Activated naive CD4-positive, alpha-beta T cell treated with anti-CD3 and anti-CD28 coated beads, Interleukin-2, amount 50 U/mL, for 24 hours (primary cell): ENCODE data around the gene LRRK1.
A peak's percentile ranks its signal among the peaks of the same experiment; 100 is the strongest.

Experiments used
- H3K27ac Mint-ChIP-seq: one replicate; pipeline ENCODE4 v1.8.0; 2021; ENCODE audit warnings: mild to moderate bottlenecking, mixed read lengths
- H3K27me3 Mint-ChIP-seq: one replicate; pipeline ENCODE4 v1.8.0; 2021; ENCODE audit warnings: mixed read lengths
- H3K36me3 Mint-ChIP-seq: one replicate; pipeline ENCODE4 v1.8.0; 2021; ENCODE audit warnings: mixed read lengths
- H3K4me1 Mint-ChIP-seq: one replicate; pipeline ENCODE4 v1.8.0; 2021; ENCODE audit warnings: mixed read lengths
- H3K4me3 Mint-ChIP-seq: one replicate; pipeline ENCODE4 v1.8.0; 2021; ENCODE audit warnings: mild to moderate bottlenecking, mixed read lengths
- H3K9me3 Mint-ChIP-seq: one replicate; pipeline ENCODE4 v1.8.0; 2021; ENCODE audit warnings: mixed read lengths

The LRRK1 gene

DNA sequence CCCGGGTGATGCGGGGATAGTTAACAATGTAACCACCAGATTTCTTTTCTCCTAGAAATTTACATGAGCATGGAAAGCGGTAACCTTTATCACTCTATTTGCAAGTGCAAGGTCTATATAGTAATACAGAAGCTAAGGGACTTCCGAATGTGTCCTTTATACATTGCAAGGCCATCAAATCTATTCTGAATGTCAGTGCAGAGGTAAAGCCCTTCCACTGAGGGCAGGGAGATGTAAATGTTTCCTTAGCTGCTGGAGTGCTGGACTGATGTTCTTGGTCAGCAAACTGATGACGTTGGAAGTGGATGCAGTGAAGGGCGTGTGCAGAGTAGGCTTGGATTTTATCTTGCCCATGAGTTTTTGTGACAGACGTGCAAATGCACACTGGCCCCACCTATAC is 33.3 kb upstream of the LRRK1 start:
- Mint-ChIP-seq H3K9me3 (no peaks in the 10 kb centered on the region), H3K4me3 (no peak overlapping the region), H3K36me3 (no peaks in the 10 kb centered on the region), H3K4me1 (peaks cover 2% of the 10 kb centered on the region), H3K27ac (peak overlapping the region; percentile 17), H3K27me3 (peaks cover 38% of the 10 kb centered on the region)

- Mint-ChIP-seq H3K4me3 (no peak overlapping the region), H3K4me1 (no peaks in the 10 kb centered on the region), H3K27me3 (peaks cover 33% of the 10 kb centered on the region), H3K9me3 (no peaks in the 10 kb centered on the region), H3K27ac (no peak overlapping the region), H3K36me3 (no peaks in the 10 kb centered on the region)
Observed at GRCh38 chr15:100887211-100887913, 31.8 kb upstream of the LRRK1 start.

DNA sequence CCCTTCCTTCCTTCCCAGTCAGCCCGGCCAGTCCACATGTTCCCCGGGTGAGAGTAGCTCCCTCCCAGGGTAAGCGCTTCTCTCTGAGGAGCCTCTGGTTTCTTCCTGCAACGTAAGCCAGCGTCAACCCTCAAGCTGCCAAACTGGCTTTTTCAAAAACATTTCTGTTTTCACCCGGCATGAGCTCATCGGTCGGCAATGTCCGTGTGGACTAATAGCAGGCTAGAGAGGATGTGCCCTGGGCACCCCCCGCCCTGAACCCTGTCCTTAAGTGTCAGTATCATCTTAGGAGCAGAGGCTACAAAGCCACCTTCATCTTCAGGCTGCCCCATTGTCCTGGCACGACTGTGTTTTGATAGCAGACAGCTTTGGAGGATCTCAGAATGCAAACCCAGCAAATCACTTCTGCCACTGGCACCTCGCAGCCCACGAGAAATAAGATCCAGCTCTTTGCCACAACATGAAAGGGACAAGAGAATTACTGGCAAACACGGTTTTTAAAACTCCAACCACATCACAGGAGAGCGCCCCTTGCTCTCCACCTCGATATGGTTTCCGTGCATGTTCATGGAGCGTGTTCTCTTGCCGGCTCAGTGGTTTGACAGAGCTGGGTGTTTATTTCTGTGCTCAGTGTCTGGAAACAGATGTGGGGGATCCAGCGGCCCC is 29.6 kb upstream of the LRRK1 start:
- H3K9me3 Mint-ChIP-seq = no peaks in the 10 kb centered on the region
- no peak overlapping the region for H3K27ac Mint-ChIP-seq
- H3K4me3 Mint-ChIP-seq = no peak overlapping the region
- H3K4me1 Mint-ChIP-seq = no peaks in the 10 kb centered on the region
- H3K36me3 Mint-ChIP-seq = no peaks in the 10 kb centered on the region
- peaks cover 20% of the 10 kb centered on the region for H3K27me3 Mint-ChIP-seq

DNA sequence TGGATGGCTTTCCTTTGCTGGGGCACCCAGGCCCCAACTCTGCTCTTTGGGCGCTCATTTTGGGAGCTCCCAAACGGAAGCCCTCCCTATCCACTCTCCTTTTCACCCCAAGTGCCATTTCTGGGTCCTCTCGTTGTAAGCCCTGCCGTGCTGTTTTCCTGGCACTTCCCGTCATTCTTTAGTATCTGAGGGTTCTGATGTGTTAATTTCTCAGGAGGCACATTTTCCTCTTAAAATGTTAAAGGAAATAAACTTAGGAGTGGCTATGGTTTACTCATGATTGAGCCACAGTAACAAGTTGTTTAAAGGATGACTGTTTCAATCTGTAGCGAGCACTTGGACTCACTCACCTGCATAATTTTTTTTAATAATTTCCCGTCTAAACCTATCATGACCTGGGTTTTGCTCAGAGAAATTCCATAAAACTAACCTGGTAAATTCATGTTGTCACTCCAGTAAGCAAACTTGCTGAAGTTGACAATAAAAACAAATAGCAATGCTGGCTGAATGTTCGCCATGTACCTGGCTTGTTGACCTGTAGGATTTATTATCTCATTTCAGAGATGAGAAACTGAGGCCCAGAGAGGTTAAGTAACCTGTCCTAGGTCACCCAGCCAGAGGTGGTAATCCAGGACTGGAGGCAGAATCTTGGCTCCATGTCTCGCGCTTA is 29.0 kb upstream of the LRRK1 start:
- H3K9me3 Mint-ChIP-seq = no peaks in the 10 kb centered on the region
- no peak overlapping the region for H3K4me3 Mint-ChIP-seq
- no peaks in the 10 kb centered on the region for H3K4me1 Mint-ChIP-seq
- no peak overlapping the region for H3K27ac Mint-ChIP-seq
- peaks cover 18% of the 10 kb centered on the region for H3K27me3 Mint-ChIP-seq
- no peaks in the 10 kb centered on the region for H3K36me3 Mint-ChIP-seq

DNA sequence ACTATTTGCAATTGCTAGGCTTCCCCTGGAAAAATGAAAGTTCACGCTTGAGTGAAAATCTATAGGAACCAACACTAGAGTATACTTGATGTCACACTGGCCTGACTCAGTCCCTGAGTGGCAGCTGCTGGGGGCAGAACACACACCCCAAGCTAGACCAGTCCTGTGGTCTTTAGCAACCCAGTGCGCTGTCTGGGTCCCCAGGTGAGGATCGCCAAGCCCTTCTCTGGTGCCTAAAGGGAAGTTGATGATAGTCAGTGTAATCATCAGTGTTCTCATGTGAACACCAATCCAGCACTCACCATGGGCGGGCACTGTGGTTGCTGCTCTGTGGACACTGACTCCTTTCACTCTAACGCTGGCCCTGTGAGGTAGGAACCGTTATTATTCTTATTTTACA is 28.3 kb upstream of the LRRK1 start:
- H3K4me3 Mint-ChIP-seq = no peak overlapping the region
- peaks cover 13% of the 10 kb centered on the region for H3K27me3 Mint-ChIP-seq
- no peaks in the 10 kb centered on the region for H3K9me3 Mint-ChIP-seq
- H3K36me3 Mint-ChIP-seq = no peaks in the 10 kb centered on the region
- no peaks in the 10 kb centered on the region for H3K4me1 Mint-ChIP-seq
- no peak overlapping the region for H3K27ac Mint-ChIP-seq

DNA sequence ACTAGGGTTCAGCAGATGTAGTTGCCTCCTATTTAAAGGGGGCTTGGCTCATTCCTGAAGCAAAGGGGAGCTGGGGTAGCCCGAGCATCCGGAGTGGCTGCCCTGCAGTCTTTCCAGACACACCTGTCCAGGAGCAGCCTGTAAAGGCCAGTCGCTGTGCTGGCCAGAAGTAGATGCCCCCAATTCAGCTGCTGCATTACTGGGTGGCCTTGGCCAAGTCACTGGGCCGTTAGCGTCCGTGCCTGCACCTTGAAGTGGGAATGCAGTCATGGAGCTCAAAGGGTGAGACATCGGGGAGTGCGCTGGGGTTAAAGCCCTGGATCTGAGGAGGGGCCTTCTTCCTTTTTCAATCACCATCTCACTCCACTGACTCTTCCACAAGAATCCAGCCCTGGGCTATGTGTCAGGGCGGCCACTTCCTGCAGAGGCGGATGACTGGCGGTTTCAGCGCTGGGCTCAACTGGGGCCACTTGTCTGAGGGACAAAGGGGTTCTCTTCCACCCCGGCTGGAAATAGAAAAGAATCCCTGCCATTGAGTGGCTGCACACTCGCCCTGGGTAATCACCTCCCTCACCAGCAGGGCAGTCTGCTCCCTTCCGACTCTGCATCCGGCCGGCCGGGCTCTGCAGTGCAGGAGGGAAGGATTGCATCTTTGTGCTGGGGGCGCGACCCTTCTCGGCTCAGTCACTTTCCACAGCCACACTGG is 27.7 kb upstream of the LRRK1 start:
- Mint-ChIP-seq H3K36me3 (no peaks in the 10 kb centered on the region), H3K4me3 (no peak overlapping the region), H3K27me3 (peaks cover 13% of the 10 kb centered on the region), H3K4me1 (no peaks in the 10 kb centered on the region), H3K27ac (no peak overlapping the region), H3K9me3 (no peaks in the 10 kb centered on the region)

DNA sequence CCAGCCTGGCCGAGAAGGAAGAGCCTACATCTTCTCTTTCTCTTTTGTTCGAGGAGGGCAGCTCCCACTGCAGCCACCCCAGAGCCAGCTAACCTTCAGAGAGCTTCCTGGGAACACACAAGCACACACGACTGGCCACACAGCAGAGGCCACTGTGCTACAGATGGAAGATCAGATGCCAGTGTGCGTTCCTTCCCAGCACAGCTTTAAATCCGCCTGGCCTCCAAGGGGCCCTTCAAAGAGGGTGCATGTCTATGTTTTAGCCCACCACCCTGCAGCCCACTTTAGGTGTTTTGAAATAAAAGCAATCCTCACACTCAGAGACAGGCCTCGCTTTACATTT is 27.2 kb upstream of the LRRK1 start:
- no peak overlapping the region for H3K27ac Mint-ChIP-seq
- no peak overlapping the region for H3K4me3 Mint-ChIP-seq
- no peaks in the 10 kb centered on the region for H3K4me1 Mint-ChIP-seq
- H3K36me3 Mint-ChIP-seq = no peaks in the 10 kb centered on the region
- no peaks in the 10 kb centered on the region for H3K9me3 Mint-ChIP-seq
- H3K27me3 Mint-ChIP-seq = peaks cover 13% of the 10 kb centered on the region

DNA sequence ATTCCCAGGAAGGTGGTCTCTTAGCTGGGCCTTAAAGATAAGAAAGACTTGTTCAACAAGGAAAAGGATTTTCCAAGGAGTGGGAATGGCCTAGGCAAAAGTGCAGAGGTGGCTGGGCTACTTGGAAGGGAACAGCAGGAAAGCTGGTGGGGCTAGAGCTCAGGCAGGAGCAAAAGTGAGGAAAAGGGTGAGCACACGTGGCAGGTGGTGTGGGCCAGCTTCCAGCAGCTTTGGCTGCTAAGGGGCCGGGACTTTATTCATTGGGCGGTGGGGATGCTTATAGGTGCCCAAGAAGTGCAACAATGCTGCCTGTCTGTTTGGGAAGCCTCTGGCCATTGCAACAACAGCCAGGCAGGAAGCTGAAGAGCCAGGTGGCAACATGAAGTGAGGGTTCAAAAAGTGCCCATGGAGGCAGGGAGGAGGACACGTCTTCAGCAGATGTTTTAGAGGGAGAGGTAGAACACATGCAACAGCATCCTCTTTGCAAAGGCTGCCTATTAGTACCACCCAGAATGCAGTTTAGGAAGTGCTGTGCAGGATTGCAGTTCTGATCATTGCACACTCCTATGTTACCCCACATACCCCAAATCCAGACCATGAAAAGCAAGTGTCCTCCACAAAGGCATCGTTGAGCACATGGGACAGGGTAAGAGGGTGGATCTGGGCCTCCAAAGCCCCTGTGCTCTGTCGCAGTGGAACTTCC is 25.7 kb upstream of the LRRK1 start:
- Mint-ChIP-seq H3K9me3 (no peaks in the 10 kb centered on the region), H3K27me3 (peaks cover 13% of the 10 kb centered on the region), H3K27ac (no peak overlapping the region), H3K36me3 (no peaks in the 10 kb centered on the region), H3K4me1 (no peaks in the 10 kb centered on the region), H3K4me3 (no peak overlapping the region)

- Mint-ChIP-seq H3K4me3 (no peak overlapping the region), H3K27ac (no peak overlapping the region), H3K9me3 (no peaks in the 10 kb centered on the region), H3K36me3 (no peaks in the 10 kb centered on the region), H3K4me1 (no peaks in the 10 kb centered on the region), H3K27me3 (peaks cover 15% of the 10 kb centered on the region)
Observed at GRCh38 chr15:100893964-100894295, 25.2 kb upstream of the LRRK1 start.

- Mint-ChIP-seq H3K36me3 (no peaks in the 10 kb centered on the region), H3K27ac (no peak overlapping the region), H3K4me1 (no peaks in the 10 kb centered on the region), H3K4me3 (no peak overlapping the region), H3K27me3 (peaks cover 10% of the 10 kb centered on the region), H3K9me3 (no peaks in the 10 kb centered on the region)
Observed at GRCh38 chr15:100895721-100896120, 23.4 kb upstream of the LRRK1 start.

DNA sequence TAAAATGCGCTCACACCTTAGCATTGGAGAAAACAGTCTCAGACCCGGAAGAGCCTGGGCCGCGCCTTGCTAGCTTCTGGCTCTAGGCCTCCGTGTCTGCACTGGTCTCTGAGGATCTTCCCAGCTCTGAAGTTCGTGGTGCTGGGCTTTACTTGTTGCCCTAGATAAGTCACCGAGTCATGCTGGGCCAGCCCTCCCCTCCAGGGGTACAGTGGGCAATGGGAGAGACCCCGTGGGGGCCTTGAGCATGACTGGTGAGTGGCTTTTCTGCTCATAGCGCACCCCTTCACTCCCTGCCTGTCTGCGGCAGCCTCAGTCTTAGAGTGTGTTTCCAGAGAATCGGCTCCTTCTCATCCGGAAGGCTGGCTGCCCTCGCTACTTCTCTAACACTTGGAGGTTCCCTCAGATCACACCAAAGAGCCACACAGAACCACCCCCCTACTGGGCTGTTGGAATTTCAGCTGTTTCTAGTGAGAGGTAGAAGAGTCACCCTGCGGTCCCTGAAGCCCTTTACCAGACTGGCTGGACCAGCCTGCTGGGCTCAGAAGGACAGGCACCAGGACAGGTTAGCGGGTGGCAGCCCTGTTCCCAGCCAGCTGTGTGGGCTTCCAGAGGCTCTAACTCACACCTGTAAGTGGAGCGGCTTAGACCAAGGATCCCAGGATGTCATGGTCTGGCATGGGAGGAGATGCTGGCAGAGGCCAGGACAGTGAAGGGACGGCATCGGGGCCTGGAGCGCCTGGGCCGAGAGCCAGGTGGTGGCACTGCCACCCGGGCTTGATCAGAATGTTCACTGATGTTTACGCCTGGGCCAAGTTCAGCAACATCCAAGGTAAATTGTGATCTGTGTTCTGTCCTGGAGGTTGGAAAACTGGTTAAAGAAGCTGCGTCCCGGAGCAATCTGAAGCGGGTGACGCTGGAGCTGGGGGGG is 21.7 kb upstream of the LRRK1 start:
- Mint-ChIP-seq H3K27ac (no peak overlapping the region), H3K9me3 (no peaks in the 10 kb centered on the region), H3K4me1 (no peaks in the 10 kb centered on the region), H3K36me3 (no peaks in the 10 kb centered on the region), H3K27me3 (peaks cover 6% of the 10 kb centered on the region), H3K4me3 (no peak overlapping the region)

- Mint-ChIP-seq H3K27me3 (peaks cover 6% of the 10 kb centered on the region), H3K4me1 (no peaks in the 10 kb centered on the region), H3K27ac (no peak overlapping the region), H3K36me3 (no peaks in the 10 kb centered on the region), H3K4me3 (no peak overlapping the region), H3K9me3 (no peaks in the 10 kb centered on the region)
Observed at GRCh38 chr15:100898152-100898490, 21.0 kb upstream of the LRRK1 start.

DNA sequence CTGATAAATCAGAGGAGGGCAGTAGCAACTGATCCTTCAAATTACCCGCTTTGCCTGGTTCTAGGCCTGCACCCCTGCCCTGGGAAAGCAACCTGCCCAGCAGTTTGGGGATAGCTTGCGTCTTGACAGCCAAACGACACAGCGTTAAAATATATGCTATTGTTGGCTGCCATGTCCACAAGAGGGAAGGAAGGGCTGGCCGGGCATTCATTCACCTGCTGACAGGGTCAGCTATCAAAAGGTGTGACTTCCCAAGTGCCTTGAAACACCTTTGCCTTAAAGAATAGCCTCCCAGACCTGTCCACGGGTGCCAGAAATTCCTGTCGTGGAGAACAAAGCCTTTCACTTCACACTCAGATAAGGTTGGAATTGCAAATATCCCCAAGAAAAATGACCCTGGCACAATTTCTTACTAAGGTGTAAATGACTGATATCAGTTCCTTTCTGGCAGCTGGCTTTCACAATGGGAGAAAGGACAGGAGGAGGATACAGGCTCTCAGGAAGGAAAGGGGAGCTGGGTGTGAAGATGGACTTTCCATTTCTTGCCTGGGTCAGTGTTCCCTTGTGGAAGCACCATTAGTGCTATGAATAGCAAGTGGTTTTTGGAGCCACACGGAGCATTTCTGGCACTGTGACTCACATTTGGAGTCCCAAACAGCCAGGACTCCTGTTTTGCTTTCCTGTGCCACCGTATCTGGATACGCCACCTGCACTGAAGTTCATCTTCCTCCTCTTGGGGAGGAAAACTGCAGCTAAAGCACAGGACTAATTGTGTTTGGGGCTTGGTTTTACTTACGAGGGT is 20.3 kb upstream of the LRRK1 start:
- peaks cover 5% of the 10 kb centered on the region for H3K27me3 Mint-ChIP-seq
- H3K4me1 Mint-ChIP-seq = no peaks in the 10 kb centered on the region
- H3K4me3 Mint-ChIP-seq = no peak overlapping the region
- no peak overlapping the region for H3K27ac Mint-ChIP-seq
- no peaks in the 10 kb centered on the region for H3K9me3 Mint-ChIP-seq
- no peaks in the 10 kb centered on the region for H3K36me3 Mint-ChIP-seq

DNA sequence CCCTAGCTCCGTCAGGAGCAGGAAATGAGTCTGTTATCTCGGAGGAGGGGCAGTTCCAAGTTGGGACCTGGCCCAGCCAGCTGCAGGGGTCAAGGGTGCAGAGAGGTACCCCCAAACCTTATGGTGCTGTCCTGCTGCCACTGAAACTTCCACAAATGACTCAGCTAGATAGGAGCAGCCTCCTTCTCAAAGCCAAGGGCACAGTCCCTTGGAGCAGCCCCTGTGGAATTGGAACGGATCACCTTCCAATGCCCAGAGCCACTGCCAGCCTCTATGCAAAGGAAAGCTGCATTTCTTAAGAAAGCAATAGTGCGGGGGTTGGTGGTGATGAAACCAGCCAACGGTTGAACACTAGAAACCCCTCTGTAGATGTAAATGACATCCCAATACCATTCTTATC is 19.6 kb upstream of the LRRK1 start:
- no peaks in the 10 kb centered on the region for H3K9me3 Mint-ChIP-seq
- H3K27me3 Mint-ChIP-seq = peaks cover 5% of the 10 kb centered on the region
- H3K36me3 Mint-ChIP-seq = no peaks in the 10 kb centered on the region
- no peaks in the 10 kb centered on the region for H3K4me1 Mint-ChIP-seq
- no peak overlapping the region for H3K27ac Mint-ChIP-seq
- H3K4me3 Mint-ChIP-seq = no peak overlapping the region
